Activated CD8-positive, alpha-beta memory T cell treated with anti-CD3 and anti-CD28 coated beads, Interleukin-2, amount 50 U/mL, for 24 hours (primary cell): Measurements from ENCODE around the gene HCAR2.
A peak's percentile ranks its signal among the peaks of the same experiment; 100 is the strongest.
"Not testable (repeated sequence)": the region's sequence is repeated elsewhere in the genome, so short reads cannot be mapped to it uniquely, and the experiment has no call there.

ENCODE experiments used
- DNase-seq: peaks from one replicate; pipeline ENCODE4 v3.0.0-alpha.2; 2020; ENCODE audit errors: extremely low read depth

The HCAR2 gene

DNA sequence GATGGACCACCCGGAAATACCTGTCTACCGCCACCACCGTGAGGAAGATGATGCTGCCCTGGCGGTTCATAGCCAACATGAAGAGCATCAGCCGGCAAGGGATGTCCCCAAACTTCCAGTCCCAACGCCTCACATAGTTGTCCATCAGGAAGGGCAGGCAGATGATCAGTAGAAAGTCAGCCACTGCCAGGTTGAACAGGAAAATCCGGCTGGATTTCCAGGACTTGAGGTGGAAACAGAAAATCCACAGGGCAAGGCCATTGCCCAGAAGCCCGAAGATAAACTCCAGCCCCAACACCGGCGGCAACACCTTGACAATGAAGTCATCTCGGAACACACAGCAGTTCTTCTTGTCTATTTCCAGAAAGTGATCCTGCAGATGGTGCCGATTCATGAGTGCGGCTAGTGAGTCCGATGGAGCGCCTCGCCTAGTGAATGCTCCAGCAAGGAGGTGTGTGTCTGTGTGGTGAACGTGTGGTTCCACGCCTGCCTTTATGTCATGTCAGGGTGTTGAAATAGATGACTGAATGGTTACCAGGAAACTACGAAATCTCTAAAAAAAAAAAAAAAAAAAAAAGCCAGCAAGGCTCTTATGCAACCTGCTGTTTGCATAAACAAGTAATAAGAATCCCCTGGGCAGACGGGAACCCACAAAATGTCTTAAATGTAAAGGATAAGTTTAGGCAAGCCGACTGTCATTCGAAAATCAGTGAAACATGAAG is at the start of gene HCAR2:
HCAR2 (minus strand) TSS at position 468 of the 722 bp plus-strand sequence; CDS start at position 394, 74 bp downstream.
- not testable (repeated sequence) for DNase-seq

DNA sequence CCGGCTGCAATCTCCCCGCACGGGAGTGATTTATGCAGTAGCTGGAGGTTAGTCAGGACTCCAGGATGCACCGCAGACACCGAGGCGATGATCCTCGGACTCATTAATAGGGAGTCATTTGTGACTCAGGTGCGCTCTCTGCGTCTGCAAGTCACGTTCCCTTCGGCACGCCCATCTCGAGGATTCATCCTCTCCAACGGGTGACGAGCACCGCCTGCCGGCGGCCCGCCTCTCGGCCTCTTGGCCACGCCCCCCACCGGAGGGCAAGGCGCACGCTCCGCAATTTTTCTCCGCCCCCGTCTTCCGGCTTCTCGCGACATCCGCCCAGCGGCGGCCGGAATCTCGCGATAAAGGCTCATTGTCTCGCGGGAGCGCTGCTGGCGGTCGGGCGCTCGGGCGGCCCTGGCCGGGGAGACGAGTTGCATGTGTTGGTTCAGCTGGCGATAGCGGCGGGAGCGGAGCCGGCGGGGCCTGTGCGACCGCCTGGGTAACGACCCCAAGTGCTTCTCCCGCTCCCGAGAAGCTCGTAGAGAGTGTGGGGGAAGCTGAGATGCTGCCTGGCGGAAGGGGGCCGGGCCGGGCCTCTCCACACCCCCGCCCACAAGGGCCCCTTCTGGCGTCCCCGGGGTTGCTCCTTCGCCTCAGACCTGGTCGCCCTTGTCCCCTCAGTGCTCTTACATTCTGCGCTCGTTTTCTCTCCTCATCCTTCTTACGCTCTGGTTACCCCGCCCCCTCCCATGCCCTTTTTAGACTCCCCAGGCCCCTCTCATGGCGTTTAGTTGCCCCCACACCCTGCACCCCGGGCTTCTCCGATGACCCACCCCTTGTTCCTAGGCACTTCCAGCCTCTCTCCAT is 49.5 kb upstream of the HCAR2 start, which contains the start of gene DENR:
DENR (plus strand) TSS at position 361 of the 855 bp plus-strand sequence. CDS start 878 bp downstream, outside the sequence.
- DNase-seq, result peak; percentile 97

GRCh38 chr12:122750781-122751515 is 47.8 kb upstream of the HCAR2 start:
- not testable (repeated sequence) for DNase-seq

- DNase-seq, result no peak
Observed at GRCh38 chr12:122749569-122750332, 46.6 kb upstream of the HCAR2 start.

- DNase-seq, result no peak
Observed at GRCh38 chr12:122747224-122748135, 44.3 kb upstream of the HCAR2 start.

GRCh38 chr12:122743895-122744525 is 40.9 kb upstream of the HCAR2 start:
- no peak for DNase-seq

DNA sequence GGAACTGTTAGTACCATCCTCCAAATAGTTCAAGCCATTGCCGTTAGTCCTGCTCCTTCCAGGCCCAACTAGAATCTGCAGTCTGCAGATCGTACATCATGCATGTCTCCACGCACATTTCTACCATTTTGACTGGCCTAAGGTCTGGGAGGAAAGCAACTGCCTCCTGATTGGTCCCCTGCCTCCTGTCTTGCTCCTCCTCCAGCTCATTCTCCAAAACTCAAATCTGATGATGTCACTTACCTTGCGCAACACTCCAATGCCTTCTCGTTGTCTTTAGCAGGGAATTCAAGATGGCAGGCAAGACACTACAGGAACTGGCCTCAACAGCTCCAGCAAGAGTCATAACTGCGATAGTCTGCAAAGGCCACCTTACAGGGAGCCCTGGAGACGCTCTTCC is 37.2 kb upstream of the HCAR2 start:
- no peak for DNase-seq

DNA sequence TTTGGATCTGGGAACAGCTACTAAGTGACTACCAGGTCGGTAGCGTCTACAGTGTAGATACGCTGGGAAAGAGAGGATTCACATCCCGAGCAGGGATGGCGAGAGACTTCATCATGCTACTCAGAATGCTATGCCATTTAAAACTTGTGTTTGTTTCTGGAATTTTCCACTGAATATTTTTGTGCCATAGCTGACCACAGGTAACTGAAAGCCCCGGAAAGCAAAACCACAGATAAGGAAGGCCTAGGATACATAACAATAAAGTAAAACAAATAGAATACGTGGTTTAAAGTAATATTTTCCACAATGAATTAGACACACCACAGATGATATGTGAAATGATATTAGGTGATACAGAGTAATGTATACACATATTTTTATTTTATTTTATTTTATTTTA is 35.4 kb upstream of the HCAR2 start:
- no peak for DNase-seq

DNA sequence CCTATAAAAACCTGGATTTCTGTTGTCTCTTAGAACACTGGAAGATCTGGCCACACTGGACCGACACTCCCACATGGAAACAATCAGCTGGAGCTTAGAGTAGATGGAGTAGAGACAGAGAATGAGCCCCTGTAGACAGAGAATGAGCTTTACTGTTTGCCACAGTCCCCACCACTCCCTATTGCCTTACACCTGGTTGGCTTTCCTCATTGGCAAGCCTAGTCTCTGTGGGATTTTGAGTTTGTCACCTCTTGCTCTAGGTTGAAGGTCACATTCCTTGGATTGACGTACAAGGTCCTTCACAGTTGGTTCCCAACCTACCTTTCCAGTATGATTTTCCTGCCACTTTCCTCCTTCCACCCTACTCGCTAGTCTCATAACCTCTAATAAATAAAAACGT is 29.5 kb upstream of the HCAR2 start:
- DNase-seq, result no peak

DNA sequence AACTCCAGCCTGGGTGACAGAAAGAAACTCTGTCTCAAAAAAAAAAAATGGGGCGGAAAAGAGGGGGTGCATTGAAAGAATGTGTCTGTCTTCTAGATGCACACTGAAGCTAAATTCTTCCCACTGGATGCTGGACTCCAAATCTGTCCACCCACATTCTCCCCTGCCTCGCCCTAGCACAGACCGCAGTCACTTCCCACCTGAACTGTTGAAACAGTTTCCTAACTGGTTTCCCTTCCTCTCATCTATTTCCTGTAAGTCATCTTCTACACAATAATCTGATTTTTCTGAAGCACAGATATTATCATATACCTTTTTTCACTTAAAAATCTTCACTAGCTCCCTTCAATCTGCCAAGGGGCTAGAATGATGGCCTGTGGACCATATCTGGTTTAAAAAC is 29.0 kb upstream of the HCAR2 start:
- DNase-seq, result no peak

GRCh38 chr12:122730215-122731014 is 27.3 kb upstream of the HCAR2 start, which contains the start of gene HCAR1:
Gene HCAR1 (minus strand): TSS chr12:122730844. CDS start chr12:122730339, 505 bp downstream.
- no peak for DNase-seq

GRCh38 chr12:122729583-122730214 is 26.5 kb upstream of the HCAR2 start:
- no peak for DNase-seq

DNA sequence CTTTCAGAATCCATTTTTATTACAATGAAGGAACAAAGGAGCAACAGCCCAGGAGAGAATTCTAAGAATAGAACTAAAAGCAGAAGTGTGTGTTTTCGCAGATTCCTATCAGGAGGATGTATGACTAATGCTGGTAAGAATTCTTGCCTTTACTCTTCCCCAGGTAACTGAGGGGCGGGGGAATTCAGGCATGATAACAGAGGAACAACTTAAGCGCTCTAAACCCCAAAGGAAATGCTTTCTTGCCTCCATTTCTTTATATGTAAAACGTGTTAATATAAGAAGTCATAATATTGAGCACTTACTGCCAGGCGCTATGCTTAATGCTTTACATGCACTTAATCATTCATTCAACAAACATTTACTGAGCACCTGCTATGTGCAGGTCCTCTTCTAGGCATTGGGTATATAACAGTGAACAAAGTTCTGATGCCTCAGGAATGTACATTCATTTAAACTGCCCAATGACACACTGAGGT is 23.0 kb upstream of the HCAR2 start:
- DNase-seq, result no peak

- DNase-seq, result no peak
Observed at GRCh38 chr12:122725452-122726079, 22.4 kb upstream of the HCAR2 start.

DNA sequence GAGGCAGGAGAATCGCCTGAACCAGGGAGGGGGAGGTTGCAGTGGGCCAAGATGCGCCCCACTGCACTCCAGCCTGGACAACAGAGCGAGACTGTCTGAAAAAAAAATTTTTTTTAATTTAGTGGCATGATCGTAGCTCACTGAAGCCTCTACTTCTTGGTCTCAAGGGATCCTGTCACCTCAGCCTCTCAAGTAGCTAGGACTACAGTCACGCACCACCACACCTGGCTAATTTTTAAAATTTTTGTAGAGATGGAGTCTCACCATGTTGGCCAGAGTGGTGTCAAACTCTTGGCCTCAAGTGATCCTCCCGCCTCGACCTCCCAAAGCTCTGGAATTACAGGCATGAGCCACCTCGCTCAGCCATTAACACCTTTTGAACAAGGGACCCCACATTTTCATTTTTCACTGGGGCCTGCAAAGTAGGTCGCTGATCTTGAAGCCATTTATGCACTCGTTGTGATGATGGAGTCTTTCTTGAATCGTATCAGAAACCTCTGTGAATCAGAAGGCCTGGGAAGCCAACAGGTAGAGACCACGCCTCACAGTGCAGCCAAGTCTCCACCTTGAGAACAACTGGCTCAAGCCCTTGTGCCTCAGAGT is 21.6 kb upstream of the HCAR2 start:
- no peak for DNase-seq

GRCh38 chr12:122722387-122722786 is 19.2 kb upstream of the HCAR2 start:
- DNase-seq, result no peak

GRCh38 chr12:122721057-122721545 is 17.9 kb upstream of the HCAR2 start:
- DNase-seq, result no peak
